ENCODE data around the gene FUS.

Gene FUS

GRCh38 chr16:31202414-31203375, 22.8 kb downstream of the FUS start, which contains the start of gene PYCARD:
Gene PYCARD (minus strand): TSS chr16:31202760. CDS start chr16:31202690, 70 bp downstream.
- no peak for DNase-seq (ENCODE audit: low read depth)

GRCh38 chr16:31204871-31205666, 25.1 kb downstream of the FUS start:
- no peak for DNase-seq (ENCODE audit: low read depth)

DNA sequence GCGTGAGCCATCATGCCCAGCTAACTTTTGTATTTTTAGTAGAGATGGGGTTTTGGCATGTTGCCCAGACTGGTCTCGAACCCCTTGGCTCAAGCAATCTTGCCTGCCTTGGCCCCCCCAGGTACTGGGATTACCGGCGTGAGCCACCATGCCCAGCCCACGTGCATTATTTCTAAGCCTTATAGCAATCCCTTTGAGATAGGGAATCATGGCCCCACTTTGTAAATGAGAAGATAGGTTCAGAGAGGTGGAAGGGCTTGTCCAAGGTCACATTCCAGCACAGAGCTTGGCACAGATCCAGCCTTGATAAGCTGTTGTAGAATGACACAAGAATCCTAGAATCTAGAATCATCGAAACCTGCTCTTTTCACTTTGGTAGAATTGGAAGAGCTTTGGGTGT, 26.8 kb downstream of the FUS start:
- DNase-seq (ENCODE audit: low read depth): no peak

DNA sequence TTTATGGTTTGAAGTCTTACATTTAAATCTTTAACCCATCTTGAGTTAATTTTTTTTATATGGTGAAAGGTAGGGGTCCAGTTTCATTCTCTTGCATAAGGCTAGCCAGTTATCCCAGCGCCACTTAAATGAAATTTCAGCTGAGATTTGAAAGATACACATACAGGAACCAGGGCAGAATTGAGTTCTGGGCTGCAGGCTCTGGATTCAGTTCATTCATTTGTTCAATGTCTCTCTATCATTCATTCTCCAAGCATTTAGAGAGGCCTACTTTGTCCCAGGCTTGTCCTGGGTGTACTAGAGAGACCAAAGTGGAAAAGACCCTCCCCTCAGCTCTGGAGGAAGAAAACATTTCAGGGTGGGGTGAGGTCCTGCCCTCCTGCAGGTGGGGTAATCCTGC, 33.4 kb downstream of the FUS start:
- no peak for DNase-seq (ENCODE audit: low read depth)

GRCh38 chr16:31213877-31214707, 34.2 kb downstream of the FUS start, which contains the start of gene TRIM72:
Gene TRIM72 (plus strand): TSS chr16:31214119. CDS start chr16:31214739, 620 bp downstream.
- no peak for DNase-seq (ENCODE audit: low read depth)

DNA sequence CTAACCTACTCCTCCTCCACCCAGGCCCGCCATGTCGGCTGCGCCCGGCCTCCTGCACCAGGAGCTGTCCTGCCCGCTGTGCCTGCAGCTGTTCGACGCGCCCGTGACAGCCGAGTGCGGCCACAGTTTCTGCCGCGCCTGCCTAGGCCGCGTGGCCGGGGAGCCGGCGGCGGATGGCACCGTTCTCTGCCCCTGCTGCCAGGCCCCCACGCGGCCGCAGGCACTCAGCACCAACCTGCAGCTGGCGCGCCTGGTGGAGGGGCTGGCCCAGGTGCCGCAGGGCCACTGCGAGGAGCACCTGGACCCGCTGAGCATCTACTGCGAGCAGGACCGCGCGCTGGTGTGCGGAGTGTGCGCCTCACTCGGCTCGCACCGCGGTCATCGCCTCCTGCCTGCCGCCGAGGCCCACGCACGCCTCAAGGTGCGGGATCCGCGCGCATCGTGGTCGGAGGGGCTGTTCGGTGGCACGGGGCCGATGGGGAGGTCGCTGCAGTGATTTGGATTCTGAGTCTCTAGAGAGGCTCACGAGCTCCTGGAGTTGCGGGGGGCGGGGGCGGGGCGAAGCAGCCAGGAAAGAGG, 34.9 kb downstream of the FUS start:
- no peak for DNase-seq (ENCODE audit: low read depth)

DNA sequence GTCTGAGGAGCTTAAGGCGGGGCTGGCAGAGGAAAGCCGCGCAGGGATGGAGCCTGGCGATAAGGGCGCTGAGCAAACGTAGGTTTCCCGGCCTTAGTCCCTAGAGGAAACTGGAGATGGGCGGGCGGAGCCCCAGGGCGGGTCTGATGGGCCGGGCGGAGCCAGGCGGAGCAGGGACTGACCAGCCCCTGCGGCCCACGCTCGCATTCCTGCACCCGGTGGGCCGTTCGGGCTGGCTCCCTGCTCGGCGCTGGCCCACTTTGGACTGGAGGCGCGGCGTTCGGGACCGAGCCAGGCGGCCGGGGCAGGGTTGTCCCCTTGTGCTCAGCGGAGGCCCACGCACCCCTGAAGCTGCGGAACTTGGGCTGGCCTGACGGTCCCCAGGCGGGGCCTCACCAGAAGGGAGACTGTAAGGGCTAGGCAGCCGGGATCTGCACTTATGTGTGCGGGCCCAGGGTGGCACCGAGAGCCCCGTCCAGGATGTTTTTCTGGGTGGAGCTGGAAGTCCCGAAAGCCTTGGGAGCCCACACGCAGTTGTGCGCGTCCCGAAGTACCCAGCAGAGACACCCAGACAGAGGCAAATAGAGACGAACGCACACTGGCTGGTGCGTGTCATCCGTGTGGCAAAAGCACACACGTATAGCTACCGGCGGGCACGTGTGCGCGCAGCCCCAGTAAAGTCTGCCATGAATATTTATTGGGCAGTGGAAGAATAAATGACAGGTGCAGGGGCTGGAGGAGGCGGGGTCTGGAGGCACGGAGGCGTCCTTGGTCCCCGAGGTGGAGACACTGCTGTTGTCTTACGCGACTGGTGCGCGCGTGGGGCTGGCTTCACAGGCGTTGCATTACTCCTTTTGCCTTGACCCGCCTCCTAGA, 35.6 kb downstream of the FUS start:
- no peak for DNase-seq (ENCODE audit: low read depth)

DNA sequence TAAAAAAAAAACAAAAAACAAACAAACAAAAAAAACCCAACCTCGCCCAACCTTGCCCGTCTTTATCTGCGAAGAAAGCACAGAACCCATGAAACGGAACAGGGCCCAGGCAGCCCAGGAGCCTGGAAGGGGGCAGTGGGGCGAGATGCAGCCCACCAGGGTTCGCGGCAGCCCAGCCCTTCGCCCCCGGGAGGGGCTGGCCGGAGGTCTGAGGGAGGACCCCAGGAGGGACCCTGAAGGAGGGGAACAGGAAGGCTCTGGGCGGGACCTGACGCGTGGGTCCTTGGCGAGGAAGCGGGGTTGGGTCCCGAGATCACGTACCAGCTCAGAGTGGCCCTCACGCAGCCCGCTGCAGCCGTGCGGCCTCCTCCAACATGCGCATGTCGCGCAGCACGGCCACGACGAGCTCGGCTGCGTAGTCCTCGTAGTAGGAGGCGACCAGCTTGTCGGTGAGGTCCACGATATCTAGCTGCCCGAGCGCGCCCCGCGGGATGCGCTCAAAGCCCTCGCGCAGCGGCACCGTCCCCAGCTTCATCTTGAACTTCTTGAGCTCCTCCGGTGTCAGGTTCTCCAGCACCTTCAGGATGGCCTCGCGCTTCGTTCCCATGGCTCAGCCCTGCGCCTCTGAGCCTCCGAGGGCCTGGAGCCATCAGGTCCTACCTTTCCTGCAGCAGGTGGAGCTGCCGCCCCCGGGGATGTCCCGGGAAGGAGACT, 36.6 kb downstream of the FUS start, which contains the start of gene PYDC1:
Gene PYDC1 (minus strand): TSS at position 714 of the 714 bp plus-strand sequence. CDS start 107 bp downstream, at position 607.
- no peak for DNase-seq (ENCODE audit: low read depth)

GRCh38 chr16:31217136-31217530, 37.2 kb downstream of the FUS start:
- DNase-seq (ENCODE audit: low read depth): no peak

- DNase-seq (ENCODE audit: low read depth): no peak
These were observed 39.3 kb downstream of the FUS start for GRCh38 chr16:31219154-31219741.

- no peak for DNase-seq (ENCODE audit: low read depth)
These were observed 41.6 kb downstream of the FUS start for GRCh38 chr16:31221357-31222160.

GRCh38 chr16:31223044-31223443, 43.1 kb downstream of the FUS start:
- DNase-seq (ENCODE audit: low read depth): no peak

GRCh38 chr16:31224092-31224955, 44.4 kb downstream of the FUS start:
- no peak for DNase-seq (ENCODE audit: low read depth)

GRCh38 chr16:31225193-31225592, 45.3 kb downstream of the FUS start:
- no peak for DNase-seq (ENCODE audit: low read depth)

GRCh38 chr16:31228206-31228605, 48.3 kb downstream of the FUS start:
- no peak for DNase-seq (ENCODE audit: low read depth)

GRCh38 chr16:31229501-31229900, 49.6 kb downstream of the FUS start:
- no peak for DNase-seq (ENCODE audit: low read depth)

DNA sequence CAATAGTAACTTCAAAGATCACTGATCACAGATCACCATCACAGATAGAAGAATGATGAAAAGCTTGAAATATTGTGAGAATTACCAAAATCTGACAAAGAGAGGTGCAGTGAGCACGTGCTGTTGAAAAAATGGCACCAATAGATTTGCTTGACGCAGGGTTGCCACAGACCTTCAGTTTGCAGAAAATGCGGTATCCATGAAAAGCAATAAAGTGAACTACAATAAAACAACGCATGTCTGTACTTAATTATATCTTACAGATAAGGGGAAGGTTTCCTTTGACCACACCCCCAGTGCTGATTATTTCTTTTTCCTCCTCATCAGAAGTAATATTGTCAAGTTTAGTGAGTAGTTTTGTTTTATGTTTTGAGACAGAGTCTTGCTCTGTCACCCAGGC, 58.1 kb downstream of the FUS start:
- DNase-seq (ENCODE audit: low read depth): no peak
